ENCODE data around the gene HASPIN. TPM values are rescaled to one million over a fixed set of nuclear protein-coding genes. Genes with fewer than 3 reads are reported as not detected.
A peak's percentile ranks its signal among the peaks of the same experiment; 100 is the strongest.

Gene HASPIN
- total RNA-seq, 4 donors from 2014 or later, result 0.13 to 0.23 TPM; not detected in 2

DNA sequence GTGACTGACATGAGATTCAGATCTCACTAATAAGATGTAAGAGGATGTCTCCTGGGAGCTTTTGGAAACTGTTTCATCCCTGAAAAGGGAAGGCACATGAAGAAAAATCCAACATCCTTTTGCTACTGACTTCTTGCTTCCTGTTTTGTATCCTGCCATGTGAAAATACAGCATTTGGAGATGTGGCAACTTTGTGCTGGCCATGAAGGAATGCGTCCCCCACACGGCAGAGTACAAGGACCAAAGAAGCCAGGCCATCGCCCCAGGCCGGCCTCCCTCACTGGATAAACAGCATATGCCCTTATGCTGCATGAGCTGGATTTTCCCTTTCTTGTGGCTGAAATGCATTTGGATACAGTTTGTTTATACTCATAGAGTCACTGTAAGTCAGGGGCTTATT lies 5.5 kb upstream of the HASPIN start:
- Histone ChIP-seq H3K36me3 (peaks cover 31 to 83% (median 62%) of the 10 kb centered on the region in 4 donors), H3K27me3 (no peaks in the 10 kb centered on the region), H3K4me3 (no peak overlapping the region), H3K9me3 (no peaks in the 10 kb centered on the region), H3K27ac (replicated peaks in 1 of 4) (no peak overlapping the region), H3K4me1 (peaks cover 23 to 43% (median 40%) of the 10 kb centered on the region in 4 donors)
- TF ChIP-seq POLR2A (IDR thresholded peaks at IDR 0.05; ENCODE audit: low read depth) (no peak), POLR2AphosphoS5 (IDR thresholded peaks at IDR 0.05) (no peak), EP300 (IDR thresholded peaks at IDR 0.05) (no peak)
- TF ChIP-seq, protein P1, sequence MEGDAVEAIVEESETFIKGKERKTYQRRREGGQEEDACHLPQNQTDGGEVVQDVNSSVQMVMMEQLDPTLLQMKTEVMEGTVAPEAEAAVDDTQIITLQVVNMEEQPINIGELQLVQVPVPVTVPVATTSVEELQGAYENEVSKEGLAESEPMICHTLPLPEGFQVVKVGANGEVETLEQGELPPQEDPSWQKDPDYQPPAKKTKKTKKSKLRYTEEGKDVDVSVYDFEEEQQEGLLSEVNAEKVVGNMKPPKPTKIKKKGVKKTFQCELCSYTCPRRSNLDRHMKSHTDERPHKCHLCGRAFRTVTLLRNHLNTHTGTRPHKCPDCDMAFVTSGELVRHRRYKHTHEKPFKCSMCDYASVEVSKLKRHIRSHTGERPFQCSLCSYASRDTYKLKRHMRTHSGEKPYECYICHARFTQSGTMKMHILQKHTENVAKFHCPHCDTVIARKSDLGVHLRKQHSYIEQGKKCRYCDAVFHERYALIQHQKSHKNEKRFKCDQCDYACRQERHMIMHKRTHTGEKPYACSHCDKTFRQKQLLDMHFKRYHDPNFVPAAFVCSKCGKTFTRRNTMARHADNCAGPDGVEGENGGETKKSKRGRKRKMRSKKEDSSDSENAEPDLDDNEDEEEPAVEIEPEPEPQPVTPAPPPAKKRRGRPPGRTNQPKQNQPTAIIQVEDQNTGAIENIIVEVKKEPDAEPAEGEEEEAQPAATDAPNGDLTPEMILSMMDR (IDR thresholded peaks at IDR 0.05), result no peak
- no peak for DNase-seq (ENCODE audit: extremely low spot score)
- intact Hi-C loops (cut with DNase I), result no loop called here
- 78% methylated on average over 4 of the region's 4 CpGs for WGBS

DNA sequence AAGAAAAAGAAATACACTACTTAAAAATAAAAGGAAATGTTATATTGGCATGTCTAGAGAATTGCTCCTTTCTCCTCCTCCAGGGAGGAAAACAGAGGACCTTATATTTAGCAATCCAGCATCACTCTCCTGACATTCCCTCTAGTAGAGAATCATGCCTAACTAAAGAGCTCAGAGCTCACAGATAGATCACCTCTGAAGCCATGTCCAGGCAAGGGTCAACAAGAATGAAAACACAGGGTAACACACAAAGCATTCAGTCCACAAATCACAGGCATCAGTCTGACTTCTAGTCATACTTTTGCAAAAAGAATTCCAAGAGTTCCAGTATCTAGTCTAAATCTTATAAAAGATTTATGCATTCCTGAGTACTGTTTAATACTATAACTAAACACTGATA lies 4.4 kb upstream of the HASPIN start:
- H3K9me3 ChIP-seq, result no peaks in the 10 kb centered on the region
- TF ChIP-seq, protein P1 (IDR thresholded peaks at IDR 0.05), result no peak
- TF ChIP-seq POLR2A (IDR thresholded peaks at IDR 0.05; ENCODE audit: low read depth) (no peak), POLR2AphosphoS5 (IDR thresholded peaks at IDR 0.05) (no peak), EP300 (IDR thresholded peaks at IDR 0.05) (no peak)
- H3K36me3 ChIP-seq, result peaks cover 31 to 73% (median 55%) of the 10 kb centered on the region in 4 donors
- DNase-seq (ENCODE audit: extremely low spot score), result no peak
- peaks cover 25 to 48% (median 45%) of the 10 kb centered on the region in 4 donors for H3K4me1 ChIP-seq
- H3K27me3 ChIP-seq, result no peaks in the 10 kb centered on the region
- H3K4me3 ChIP-seq, result no peak overlapping the region
- intact Hi-C loops (cut with DNase I), result no loop called here
- peak overlapping the region in 2 of 4 donors; percentile 15 to 41 for H3K27ac ChIP-seq (replicated peaks in 1 of 4)

DNA sequence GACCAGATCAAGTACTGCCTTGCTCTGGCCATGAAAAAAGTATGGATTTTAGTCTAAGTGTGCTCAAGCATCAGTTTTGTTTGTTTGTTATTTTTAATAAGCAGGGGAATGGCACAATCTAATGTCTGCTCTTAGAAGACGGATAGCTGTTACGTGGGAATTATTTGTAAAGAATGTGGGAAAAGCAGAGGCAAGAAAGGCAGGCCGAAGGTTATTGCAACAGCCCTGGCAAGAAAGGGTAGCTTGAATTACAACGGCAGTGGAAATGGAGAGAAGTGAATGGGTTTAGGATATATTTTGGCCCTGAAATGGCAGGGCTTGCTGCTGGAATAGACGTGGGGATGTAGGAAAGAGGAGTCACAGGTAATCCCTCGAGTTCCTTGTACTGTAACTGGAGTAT lies 987 bp upstream of the HASPIN start:
- peaks cover 0 to 38% (median 21%) of the 10 kb centered on the region in 4 donors for H3K36me3 ChIP-seq
- no peak for DNase-seq (ENCODE audit: extremely low spot score)
- TF ChIP-seq, protein P1 (IDR thresholded peaks at IDR 0.05), result no peak
- no peaks in the 10 kb centered on the region for H3K9me3 ChIP-seq
- peaks cover 29 to 52% (median 49%) of the 10 kb centered on the region in 4 donors for H3K4me1 ChIP-seq
- H3K27me3 ChIP-seq, result no peaks in the 10 kb centered on the region
- intact Hi-C loops (cut with DNase I), result no loop called here
- 28% methylated on average over 6 of the region's 6 CpGs for WGBS
- peak overlapping the region; percentile 85 to 94 (median 86) for H3K27ac ChIP-seq (replicated peaks in 1 of 4)
- peak overlapping the region; percentile 72 to 91 (median 90) for H3K4me3 ChIP-seq

DNA sequence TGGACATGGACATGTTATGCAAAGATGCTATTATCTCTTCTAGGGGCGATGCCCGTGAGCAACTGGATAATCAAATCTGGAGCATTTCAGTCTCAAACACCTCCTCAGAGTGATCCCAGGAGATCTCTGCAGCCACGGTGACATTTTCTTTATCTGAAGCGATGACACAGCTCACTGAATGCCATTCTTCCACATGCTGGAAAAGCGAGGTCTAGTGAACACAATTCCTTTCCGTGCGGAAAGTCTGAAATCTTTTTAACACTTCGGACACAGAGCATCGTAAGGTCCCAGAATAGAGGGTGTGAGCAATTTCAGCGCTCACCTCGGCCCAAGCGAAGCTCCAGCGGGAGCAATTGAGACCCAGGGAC lies 531 bp upstream of the HASPIN start:
- peak overlapping the region; percentile 72 to 91 (median 90) for H3K4me3 ChIP-seq
- WGBS, result under 1% methylated on average over 12 of the region's 13 CpGs
- peaks cover 0 to 34% (median 16%) of the 10 kb centered on the region in 4 donors for H3K36me3 ChIP-seq
- DNase-seq (ENCODE audit: extremely low spot score), result no peak
- H3K27me3 ChIP-seq, result no peaks in the 10 kb centered on the region
- no peak for TF ChIP-seq EP300 (IDR thresholded peaks at IDR 0.05)
- TF ChIP-seq POLR2A (IDR thresholded peaks at IDR 0.05; ENCODE audit: low read depth), result no peak
- no peak for TF ChIP-seq POLR2AphosphoS5 (IDR thresholded peaks at IDR 0.05)
- TF ChIP-seq, protein P1 (IDR thresholded peaks at IDR 0.05), result no peak
- H3K4me1 ChIP-seq, result peaks cover 29 to 52% (median 49%) of the 10 kb centered on the region in 4 donors
- intact Hi-C loops (cut with DNase I), result no loop called here
- no peaks in the 10 kb centered on the region for H3K9me3 ChIP-seq
- peak overlapping the region; percentile 85 to 94 (median 86) for H3K27ac ChIP-seq (replicated peaks in 1 of 4)

Data from esophagus muscularis mucosa (tissue), 4 donors.